Fibroblast of skin of right biceps (primary cell): Measurements from ENCODE around the gene TGFA.

Experiments
- DNase-seq: peaks from one replicate; pipeline ENCODE4 v3.0.0-alpha.2; 2013

Gene TGFA

DNA sequence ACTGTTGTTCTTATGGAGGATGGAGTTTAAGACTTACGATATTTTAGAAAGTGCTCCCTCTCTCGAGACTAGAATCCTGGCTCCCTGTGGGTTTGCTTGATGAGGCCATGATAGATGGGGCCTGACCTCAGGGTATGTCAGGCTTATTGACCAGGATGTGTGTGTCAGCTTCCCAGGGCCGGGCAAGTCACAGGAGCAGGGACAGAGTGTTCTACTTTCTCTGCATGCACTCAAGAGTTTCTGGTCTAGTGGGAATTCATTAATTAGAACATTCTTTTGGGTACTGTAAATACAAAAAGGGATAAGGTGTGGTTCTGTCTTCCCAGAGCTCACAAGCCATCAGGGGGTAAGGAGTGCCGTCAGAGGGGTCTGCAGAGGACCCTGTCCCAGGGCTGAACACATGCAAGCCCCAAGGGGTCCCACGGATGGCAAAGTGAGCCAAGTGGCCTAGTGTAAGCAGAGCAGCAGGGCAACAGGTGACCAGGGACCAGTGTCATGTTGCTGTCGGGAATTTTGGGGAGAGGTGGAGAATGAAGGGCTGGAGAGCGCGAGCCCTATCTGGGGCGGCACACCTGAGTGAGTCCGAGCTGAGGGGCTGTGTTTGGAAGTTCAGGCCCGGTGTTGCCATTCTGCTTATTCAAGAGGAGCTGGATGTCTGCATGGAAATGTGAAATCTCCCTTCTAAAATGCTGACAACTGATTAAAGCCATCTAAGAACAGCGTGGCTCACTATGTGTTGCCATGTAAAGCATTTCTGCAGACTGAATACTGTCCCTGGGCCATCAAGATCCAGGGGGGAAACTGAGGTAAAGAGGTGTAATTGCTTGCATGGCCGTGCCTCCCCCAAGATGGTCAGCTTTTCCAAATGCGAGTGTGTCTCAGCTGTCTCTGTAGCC lies 91.4 kb downstream of the TGFA start:
- no peak for DNase-seq

DNA sequence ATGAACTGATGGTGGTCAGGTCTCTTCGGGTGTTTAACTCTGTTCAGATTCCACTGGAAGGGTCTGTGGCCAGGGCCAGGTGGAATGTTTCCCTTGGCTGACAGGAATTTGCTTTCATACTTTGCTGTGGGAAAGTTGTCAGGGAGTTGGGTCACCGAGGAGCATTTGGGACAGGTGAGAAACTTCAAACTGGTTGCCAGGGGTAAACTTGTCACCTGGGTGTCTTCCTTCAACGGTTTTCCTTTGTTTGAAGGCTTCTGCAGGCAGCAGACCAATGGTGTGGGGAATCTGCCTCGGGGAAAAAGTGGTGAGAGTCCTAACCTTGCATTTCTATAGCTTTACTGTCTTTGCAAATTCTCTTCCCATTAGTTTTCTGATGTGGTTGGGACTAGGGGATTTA lies 92.2 kb downstream of the TGFA start:
- no peak for DNase-seq

DNA sequence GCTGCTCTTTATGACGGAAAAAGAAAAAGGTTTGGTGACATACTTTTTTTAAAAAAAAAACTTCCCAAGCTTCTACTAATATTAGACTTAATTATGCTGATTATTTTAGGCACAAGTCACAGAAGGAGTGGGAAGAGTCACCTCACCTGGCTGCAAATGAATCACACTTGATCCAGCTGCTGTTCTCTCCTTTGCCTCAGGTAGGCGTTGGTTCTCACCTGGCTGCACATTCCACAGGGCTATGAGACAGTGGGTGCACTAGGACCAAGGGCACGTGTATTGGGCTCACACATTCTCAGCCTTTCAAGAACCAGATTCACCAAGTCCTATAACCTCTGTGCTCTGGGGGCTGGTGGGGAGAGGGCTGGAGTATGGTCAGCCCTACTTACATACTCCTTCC lies 93.3 kb downstream of the TGFA start:
- DNase-seq, result no peak

DNA sequence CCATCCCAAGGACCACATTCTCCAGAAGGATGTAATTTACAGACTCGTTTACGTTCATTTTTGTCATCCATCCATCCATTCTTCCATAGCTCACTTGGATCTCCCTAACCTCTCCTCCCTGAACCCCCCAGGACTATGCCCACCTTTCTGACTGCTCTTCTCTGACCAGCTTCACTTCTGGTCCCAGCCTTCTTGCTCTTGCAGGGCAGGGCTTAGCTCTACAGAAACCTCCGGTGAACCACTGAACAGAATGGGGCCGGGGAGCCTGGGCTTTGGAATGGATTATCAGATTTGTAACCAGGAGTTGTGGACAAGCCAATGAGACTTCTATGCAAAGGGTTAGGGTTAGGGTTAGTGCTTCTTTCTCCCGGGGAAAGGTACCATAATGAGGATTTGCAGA lies 95.0 kb downstream of the TGFA start:
- no peak for DNase-seq

DNA sequence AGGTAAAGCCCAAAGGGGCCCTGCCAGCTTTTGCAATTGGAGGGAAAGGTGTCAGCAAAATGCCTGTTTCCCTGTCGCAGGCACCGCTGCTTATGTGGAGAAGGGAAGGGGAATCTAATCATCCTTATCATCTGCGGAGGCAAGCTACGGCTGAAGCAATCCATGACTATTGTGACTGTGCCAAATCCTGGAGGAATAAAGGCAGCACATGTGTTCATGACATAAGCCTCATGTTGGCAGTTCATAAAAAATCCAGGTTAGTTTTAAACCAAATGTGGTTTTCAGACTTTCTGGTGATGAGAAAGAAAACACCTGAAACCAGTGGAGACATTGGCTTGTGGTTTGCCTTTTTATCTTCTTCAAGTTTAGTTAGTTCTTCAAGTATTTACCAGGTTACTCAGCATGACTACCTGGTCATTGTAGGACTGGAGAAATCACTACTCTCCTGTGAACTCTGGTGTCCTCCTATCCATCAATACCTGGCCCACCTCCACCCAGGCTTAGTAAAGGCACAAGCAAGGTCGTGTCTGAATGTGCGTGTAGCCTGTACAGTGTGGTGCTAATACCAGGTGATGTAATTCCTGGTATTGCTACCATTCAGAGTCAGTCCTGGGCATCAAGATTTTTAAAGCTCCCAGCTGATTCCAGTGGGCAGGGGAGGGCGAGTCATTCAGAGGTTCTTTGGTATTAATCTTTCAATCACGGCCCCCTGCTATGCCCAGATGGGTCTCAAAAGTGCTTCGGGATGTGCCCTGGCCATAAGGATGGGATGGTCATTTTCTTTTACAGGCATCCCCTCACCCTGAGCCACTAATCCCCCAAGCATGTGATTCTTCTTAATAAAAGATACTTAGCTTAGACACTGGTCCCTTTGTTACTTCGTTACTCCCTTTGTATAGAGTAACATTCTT lies 96.8 kb downstream of the TGFA start:
- no peak for DNase-seq

DNA sequence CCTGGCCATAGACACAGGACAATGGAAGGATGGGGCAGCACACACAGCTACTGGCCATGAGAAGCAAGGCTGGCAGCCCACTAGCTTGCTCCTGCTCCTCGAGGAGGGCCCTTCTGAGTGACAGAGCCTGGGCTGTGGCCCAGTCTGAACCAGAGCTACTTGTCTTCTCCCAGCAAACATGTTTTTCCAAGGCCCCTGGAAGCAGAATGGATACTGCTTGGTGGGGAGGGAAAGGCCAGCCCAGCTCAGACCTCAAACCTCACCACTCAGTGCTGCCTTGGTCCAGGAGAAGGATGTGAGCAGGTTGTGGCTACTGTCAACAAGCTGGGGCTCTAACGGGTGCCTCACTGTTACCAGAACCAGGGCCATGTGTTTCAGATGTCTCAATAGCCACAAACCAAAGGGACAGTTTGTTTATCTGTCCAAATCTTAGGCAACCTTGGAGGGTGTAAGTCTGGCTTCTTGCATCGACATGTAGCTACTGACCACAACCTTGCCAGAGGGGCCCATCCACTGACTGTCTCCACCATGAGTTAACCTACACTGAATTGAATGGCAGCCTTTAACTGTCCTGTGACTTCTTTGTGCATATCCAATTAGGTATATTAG lies 98.6 kb downstream of the TGFA start:
- no peak for DNase-seq

DNA sequence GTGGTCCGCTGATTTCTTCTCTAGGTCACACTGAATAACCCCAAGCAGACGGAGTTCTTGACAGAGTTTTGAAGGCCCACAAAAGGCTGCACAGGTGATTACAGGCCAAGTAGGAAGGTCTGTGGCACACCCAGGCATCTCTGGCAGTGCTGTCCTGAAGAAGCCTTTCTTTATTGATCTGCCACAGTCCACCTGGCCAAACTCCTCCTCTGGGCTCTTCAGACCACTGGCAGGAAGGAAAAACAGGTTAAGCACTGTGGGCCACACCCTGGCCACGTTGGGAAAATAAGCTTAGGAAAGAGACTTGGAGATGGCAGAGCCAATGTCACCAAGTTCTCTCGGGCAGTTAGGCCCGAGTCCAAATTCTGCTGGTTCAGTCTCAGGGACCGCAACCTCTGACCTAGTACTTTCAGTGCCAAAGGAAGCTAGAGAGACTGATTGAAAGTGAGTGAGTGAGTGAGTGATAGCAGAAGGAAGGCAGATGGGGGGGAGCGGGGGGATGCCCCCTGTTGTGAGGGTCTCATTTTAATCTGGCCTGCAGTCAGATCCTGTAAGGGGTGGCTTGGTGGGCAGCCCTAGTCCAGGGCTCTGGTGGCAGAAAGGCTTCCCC lies 102.9 kb downstream of the TGFA start:
- DNase-seq, result no peak

DNA sequence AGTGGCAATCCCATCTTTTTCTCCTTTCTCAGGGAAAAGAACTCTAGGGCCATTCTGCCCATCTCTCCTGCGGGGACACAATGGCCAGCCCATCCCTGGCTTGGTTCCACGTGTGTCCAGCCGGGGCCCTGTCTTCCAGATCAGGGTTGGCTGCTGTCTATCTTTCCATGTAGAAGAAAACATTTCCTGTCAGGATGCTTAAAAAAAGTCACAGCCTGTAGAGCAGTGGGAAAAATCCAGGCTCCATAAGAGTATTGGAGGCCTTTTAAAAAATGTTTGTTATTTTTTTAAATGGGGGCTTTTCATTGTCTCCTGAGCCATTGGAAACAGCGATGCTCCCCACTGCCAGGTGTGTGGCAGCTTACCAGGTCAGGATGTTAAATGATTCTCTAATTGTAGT lies 105.6 kb downstream of the TGFA start:
- no peak for DNase-seq

DNA sequence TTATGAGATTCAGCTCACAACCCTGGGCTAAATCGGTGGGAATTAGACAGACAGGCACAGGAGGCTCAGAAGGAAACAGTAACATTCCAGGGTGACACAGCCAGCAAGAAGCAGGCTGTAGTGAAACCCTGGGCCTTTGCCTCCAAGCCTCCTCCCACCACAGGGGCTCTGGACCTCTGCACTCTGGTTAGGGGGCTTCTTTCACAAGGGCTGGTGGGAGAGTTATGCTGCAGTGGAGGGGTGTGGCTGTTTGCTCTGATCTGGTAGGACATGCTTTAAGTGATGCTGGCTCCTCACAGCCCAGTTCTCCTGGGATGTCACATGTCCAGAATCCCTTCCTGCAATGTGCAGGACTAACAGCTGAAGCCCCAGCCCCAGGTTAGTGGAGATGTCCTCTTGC lies 109.9 kb downstream of the TGFA start:
- DNase-seq, result no peak

DNA sequence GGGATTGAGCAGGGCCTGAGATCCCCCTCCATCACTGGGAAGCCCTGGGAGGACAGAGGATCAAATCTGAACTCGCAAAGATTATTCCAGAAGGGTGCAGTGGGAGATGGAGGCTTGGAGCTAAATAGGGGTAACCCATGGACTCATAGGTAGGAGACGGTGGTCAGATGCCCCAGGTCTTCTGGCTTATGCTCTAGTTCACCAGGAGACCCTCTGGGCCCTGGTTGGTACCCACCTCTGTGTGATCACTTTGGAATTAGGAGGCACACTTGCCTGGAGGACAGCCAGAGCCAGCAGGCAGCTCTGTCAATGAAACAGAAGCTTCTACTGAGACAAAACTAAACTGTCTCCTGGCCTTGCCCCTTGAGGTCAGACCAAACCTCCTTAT lies 110.6 kb downstream of the TGFA start:
- no peak for DNase-seq

DNA sequence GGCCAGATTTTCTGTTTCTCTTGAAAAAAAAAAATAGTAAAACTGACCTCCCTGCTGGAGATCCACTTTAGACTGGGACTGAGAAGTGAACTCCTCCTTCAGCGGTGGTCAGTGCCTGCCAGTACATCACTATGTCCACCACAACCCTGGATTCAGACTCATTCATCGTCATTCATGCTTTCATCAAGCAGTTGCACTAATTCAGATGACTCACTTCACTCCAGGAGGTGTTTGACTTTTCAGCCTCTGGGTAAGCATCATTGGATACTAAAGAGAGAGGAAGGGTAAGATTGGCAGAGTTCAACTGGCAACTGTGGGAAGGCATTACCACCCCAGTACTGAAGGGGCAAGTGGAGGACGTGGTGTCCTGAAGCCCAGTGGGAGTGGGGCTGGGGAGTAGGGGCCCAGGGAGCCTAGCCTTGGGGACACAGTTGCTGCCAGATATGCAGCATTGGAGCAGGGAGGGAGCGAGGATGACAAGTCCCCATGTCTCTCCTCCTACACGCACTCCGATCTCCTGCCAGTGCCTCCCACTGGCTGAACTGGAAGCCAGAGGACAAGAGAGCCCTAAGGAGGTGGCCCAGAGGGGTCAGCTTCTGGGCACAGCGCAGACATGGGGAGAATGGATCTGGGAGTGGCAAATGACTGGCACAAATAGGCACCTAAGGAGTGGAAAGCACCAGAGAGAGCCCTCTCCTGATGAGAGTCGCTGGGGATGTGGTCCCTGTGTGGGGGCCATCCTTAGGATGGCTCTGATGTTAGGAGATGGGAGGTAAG lies 111.1 kb downstream of the TGFA start:
- no peak for DNase-seq

DNA sequence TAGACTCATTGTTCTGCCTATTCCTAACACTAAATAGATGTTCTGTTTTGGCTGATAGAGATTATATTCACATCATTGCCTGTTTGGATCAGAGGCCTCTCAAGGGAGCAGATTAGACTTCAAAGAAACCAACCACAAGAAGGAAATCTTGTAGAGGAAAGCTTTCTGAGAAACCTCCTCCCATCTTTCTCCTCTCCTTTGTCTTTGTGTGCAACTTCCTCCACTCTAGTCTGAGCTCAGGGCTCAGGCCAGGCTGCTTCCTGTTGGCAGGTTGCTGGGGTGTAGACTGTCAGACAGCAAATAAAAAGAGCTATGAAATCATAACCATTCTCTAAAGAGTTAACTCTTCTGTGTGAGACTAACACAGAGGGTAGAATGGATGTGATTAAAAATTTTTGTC lies 113.0 kb downstream of the TGFA start:
- no peak for DNase-seq

DNA sequence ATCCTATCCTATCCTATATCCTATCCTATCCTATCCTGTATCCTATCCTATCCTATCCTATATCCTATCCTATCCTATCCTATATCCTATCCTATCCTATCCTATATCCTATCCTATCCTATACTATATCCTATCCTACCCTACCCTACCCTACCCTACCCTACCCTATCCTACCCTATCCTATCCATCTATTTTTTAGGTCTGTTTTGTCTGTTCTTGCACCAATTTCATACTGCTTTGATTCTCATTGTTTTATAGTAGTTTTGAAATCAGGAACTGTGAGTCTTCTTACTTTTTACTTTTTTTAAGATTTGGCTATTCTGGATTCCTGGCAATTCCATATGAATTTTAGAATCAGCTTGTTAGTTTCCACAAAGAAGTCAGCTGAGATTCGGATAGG lies 118.5 kb downstream of the TGFA start:
- DNase-seq, result no peak

DNA sequence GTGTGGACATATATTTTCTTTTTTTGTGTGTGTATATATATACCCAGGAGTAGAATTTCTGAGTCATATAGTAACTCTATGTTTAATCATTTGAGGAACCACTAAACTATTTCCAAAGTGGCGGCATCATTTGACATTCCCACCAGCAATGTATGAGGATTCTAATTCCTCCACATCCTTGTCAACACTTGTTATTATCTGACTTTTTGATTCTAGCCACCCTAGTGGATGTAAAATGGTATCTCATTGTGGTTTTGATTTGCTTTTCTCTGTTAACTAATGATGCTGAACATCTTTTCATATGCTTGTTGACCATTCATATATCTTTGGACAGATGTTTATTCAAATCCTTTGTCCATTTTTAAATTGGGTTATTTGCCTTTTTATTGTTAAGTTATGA lies 120.3 kb downstream of the TGFA start:
- no peak for DNase-seq

DNA sequence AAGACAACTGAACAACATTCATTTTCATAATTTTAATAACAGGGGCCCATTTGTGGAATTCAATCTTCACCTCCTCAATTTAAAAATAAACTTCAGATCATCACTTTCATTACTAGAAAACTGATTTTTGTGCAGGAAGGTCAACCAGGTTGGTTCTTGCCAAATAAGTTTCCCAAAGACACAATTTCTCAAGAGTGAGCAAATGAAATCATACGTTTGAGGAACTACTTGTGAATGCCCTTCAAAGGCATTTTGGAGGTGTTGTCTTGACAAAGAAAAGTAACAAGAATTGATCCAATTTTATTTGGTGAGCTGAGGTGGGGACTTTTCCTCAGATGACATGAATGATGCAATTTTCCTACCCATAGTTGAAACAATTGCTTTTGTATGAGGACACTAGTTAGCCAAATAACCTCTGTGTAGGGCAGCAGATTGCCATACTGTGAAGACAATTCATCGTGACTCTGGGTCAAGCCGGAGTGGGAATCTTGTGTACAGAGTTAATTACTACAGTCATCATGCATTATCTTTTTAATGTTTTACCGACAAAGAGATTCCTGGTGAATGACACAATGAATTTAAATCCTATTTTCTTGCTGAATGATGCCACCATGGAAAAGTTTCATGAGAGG lies 121.8 kb downstream of the TGFA start:
- no peak for DNase-seq

DNA sequence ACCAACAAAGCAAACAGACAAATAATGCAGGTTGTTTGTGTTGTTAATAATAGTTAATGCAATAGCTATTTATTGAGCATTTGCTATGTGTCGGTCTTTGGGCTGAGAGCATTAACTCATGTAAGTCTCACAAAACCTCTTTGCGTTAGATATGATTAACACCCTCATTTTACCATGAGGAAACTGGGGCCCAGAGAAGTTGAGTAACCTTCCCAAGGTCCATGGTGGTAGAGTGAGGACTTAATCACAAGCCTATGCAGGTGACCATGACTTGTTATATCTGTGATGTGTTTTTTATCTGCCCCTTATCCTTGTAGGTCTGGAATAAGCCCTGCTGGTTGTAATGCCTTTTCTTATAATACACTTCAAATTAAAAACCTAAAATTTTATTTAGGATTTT lies 127.3 kb downstream of the TGFA start:
- no peak for DNase-seq

DNA sequence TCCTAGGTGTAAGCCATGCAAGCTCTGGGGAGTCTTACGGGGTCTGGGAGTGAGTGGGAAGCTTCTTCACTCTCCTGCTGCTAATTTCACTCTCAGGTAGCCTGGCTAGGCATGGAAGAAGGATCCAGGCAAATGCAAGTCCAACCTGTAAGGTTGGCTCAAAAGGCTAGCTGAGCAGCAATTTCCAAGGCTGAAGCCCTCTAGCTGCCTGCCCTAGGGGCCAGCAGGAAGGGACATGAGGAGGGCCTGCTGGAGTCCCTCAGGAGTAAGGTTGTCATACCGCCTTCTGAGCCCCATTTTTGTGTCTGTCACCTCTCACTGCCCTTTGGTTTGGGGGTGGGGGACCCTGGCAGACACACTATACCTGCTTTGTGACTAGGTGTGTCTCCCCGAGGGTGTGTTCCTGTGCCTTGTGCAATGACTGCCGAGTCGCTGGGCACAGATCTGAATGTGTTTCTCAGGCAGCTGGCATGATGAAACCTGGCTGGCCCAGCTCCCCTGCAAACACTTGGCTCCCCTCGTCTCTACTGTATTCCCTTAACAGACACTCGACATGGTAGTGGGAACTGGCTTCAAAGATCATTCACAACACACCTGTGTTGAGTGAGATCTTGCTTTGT lies 127.8 kb downstream of the TGFA start:
- no peak for DNase-seq

DNA sequence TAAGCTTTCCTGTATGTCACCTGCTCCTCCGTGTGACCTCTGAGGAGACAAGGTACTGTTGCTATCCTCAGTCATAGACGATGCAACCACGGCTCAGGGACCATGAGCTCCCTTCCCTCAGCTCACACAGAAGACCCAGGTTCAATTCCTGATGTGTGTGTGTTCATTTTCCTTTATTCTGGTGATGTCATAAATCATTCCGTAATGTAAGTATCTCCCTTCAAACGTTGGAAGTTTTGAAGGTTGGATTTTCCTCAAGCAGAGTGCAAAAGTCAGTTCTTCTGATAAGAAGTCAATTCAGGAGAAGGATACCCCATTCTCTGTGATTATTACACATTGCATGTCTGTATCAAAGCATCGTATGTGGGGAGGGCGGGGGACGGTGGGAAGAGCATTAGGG lies 132.9 kb downstream of the TGFA start:
- DNase-seq, result no peak

DNA sequence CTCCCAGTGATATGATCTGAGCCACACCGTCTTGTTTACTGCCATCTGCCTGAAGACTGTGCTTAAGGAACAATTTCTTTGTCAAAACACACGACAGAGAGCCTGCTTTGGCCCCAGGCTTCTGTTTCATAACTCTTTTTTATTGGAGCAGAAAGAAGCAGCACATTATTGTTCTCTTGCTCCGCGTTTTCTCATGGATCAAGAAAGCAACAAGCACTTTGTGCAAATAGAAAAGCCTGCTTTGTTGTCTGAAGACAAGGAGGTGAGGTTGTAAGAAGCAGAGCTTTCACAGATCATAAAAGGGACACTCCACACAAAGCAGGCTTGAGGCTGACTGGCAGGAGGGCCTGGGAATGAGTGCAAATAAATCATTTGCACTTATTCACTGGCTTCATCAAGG lies 133.5 kb downstream of the TGFA start:
- no peak for DNase-seq

DNA sequence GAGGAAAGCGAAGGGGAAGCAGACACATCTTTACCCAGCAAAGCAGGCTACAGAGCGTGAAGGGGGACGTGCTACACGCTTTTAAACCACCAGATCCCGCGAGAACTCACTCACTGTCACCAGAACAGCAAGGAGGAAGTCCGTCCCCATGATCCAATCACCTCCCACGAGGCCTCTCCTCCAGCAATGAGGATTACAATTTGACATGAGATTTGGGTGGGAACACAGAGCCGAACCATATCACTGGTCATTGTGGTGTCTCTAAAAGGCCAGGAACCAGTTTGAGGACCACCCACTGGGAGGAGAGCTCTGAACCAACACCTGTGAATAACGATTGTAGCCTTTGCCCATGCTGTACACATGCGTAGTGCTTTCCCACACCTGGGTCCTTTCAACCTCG lies 135.1 kb downstream of the TGFA start:
- DNase-seq, result no peak

DNA sequence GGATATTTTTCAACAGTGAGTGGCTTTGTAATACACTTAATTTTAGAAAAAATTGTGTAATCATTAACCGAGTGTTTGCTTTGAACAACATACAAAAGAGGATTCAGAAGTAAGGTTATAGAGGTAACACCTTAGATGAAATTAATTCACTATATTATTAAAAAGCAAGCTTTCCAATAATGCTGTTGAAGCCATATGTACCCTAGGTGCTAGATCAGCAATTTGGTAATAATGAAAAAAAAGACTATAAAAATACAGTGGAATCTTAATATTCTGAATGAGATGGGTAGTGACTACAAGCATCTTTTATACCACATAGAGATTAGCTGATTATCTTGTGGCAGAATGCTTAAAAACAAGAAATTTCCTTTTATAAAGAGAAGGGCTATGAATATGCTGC lies 136.6 kb downstream of the TGFA start:
- DNase-seq, result no peak
